GM12875 (cell line): ENCODE measurements around the gene UBTD2.

Experiments used
- H3K4me3 ChIP-seq: one replicate; pipeline ENCODE4 v1.5.1; 2011; ENCODE audit warnings: low read depth, low read length, control low read depth
- CTCF ChIP-seq: IDR thresholded peaks from 2 replicates; pipeline ENCODE4 v1.5.1; 2011; ENCODE audit warnings: low read depth, mild to moderate bottlenecking, control low read depth, inconsistent platforms, low read length, moderate library complexity, borderline replicate concordance; ENCODE audit not compliant: insufficient read depth

UBTD2 gene

DNA sequence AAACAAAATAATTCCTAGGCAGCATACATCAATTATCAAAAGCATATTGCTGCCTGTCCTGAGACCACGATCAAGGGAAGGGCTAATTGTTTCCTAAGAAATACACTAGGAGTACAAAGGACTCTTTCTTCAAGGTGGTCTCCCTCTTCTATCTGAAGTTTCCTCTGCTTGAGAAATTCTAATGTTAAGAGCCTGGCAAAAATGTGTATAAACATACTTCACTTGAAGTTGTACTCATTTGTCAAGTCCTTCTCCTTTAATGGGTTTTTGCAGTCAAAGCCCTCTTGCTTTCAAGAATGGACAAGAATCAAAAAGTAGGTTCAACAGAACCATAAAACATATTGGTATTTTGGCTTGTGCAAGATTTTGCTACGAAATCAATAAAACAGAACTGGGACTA, 31.1 kb downstream of the UBTD2 start:
- TF ChIP-seq CTCF = no peak

DNA sequence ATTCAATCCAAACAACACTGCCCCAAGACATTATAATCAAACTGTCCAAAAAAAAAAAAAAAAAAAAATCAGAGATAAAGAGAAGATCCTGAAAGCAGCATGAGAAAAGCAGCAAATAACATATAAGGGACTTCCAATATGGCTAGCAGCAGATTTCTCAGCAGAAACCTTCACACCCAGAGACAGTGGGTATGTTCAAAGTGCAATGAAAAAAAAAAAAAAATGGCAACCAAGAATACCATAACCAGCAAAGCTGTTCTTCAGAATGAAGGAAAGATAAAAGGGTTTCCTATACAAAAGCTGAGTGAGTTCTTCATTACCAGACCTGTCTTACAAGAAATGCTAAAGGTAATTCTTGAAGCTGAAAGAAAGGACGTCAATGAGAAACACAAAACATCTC, 32.1 kb downstream of the UBTD2 start:
- no peak for TF ChIP-seq CTCF
- no peak overlapping the region for H3K4me3 ChIP-seq

More for the DNA sequence above, 31.1 kb downstream of the UBTD2 start:
- H3K4me3 ChIP-seq = no peak overlapping the region

DNA sequence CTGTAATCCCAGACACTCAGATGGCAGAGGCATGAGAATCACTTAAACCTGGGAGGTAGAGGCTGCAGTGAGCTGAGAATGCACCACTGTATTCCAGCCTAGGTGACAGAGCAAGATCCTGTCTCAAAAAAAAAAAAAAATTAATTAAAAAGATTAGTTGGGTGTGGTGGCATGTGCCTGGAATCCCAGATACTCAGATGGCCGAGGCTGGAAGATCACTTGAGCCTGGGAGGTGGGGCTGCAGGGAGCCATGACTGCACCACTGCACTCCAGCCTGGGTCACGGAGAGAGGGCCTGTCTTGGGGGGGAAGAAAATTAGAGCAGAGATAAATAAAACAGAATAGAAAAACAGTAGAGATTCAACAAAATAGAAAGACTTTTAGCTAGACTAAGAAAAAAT, 34.9 kb downstream of the UBTD2 start:
- TF ChIP-seq CTCF = no peak
- H3K4me3 ChIP-seq = no peak overlapping the region

GRCh38 chr5:172245703-172246125, 37.9 kb downstream of the UBTD2 start:
- no peak for TF ChIP-seq CTCF

DNA sequence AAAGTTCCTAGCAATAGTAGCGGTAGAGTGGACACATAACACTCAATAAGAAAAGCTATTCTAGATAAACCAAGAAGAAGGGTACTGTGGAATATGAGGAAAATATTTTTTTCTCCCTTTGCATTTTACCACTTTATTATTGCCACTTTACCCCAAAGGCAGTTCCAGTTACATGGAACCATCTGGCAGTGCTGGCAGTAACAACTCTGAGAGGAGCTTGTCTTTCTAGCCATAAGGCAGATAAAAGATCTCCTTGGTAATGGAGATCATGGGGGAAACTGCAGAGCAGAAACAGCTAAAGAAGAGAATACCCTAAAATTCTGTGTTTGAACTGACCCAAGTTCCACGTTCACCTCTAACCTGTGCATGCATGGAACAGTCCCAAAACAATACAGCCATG, 38.5 kb downstream of the UBTD2 start:
- H3K4me3 ChIP-seq = no peak overlapping the region
- TF ChIP-seq CTCF = no peak

More at GRCh38 chr5:172245703-172246125, 37.9 kb downstream of the UBTD2 start:
- H3K4me3 ChIP-seq = no peak overlapping the region

DNA sequence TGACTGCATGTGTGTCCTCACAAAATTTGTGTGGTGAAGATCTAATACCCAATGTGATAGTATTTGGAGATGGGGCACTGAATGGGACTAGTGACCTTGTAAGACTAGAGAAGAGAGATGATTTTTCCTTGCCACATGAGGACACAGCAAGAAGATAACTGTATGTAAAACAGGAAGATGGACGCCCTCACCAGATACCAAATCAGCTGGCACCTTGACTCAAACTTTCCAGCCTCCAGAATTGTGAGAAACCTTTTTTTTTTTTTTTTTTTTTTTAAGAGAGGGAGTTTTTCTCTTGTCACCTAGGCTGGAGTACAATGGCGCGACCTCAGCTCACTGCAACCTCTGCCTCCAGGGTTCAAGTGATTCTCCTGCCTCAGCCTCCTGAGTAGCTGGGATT, 40.3 kb downstream of the UBTD2 start:
- H3K4me3 ChIP-seq = no peak overlapping the region
- TF ChIP-seq CTCF = no peak

DNA sequence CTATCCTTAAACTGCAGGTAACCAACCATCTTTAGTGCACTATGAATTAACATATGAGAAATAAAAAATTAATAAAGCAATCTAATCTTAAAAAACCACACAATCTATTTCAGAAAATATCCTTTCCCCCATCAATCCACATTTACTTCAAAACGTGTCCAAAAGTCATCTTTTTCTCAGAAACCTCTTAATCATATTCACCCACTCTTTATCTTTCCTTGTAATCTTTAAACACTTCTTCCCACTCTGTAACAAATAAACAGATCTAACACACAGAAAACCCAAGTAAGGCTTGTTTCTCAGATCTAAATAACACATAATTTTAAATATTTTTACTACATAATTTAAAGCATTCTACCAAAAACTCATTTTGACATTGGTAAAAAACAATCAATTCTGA, 45.2 kb downstream of the UBTD2 start:
- no peak for TF ChIP-seq CTCF
- H3K4me3 ChIP-seq = no peak overlapping the region
